Left kidney (tissue), 8 donors: ENCODE data around the gene KRT16. TPM values are rescaled to one million over a fixed set of nuclear protein-coding genes. Genes with fewer than 3 reads are reported as not detected.
A peak's percentile ranks its signal among the peaks of the same experiment; 100 is the strongest.
"Not testable (repeated sequence)": the region's sequence is repeated elsewhere in the genome, so short reads cannot be mapped to it uniquely, and the experiment has no call there.

Experiments used
- DNase-seq: peaks from one replicate; pipeline ENCODE4 v3.0.0-alpha.2; 2013
- long read RNA-seq, 8 donors: transcript quantifications; one replicate each; lab custom pipeline, GENCODE V29; 2026
- polyA plus RNA-seq: library from polyadenylated mRNA; unstranded; fragments of 120-200 nt; gene quantifications from one replicate; pipeline ENCODE4 v1.2.1, GENCODE V29; 2013; ENCODE audit not compliant: insufficient read length

KRT16 gene
- not detected for polyA plus RNA-seq
- long read RNA-seq, donor 1 = 0 reads
- long read RNA-seq, donor 2 = 0 reads
- long read RNA-seq, donor 3 = 0 reads
- long read RNA-seq, donor 4 = 0 reads
- long read RNA-seq, donor 5 = 0 reads
- long read RNA-seq, donor 6 = 0 reads
- long read RNA-seq, donor 7 = 0 reads
- long read RNA-seq, donor 8 = 0 reads

GRCh38 chr17:41612376-41613160 is at the start of gene KRT16:
Gene KRT16, minus strand, starts transcription at chr17:41612767. Its CDS starts 79 bp downstream, at chr17:41612688.
- DNase-seq = not testable (repeated sequence)

GRCh38 chr17:41660221-41660711 is 47.7 kb upstream of the KRT16 start:
- DNase-seq = no peak

GRCh38 chr17:41659427-41660212 is 47.1 kb upstream of the KRT16 start:
- no peak for DNase-seq

GRCh38 chr17:41658846-41659245 is 46.3 kb upstream of the KRT16 start:
- DNase-seq = no peak

- DNase-seq = no peak
Measured at GRCh38 chr17:41657936-41658335, 45.4 kb upstream of the KRT16 start.

GRCh38 chr17:41657176-41657754 is 44.7 kb upstream of the KRT16 start:
- DNase-seq = no peak

GRCh38 chr17:41656249-41657023 is 43.9 kb upstream of the KRT16 start:
- DNase-seq = no peak

- DNase-seq = no peak
Measured at GRCh38 chr17:41655611-41656111, 43.1 kb upstream of the KRT16 start.

GRCh38 chr17:41654678-41655607 is 42.4 kb upstream of the KRT16 start:
- no peak for DNase-seq

GRCh38 chr17:41653892-41654677 is 41.5 kb upstream of the KRT16 start:
- no peak for DNase-seq

- DNase-seq = no peak
Measured at GRCh38 chr17:41653421-41653820, 40.9 kb upstream of the KRT16 start.

GRCh38 chr17:41652461-41652970 is 39.9 kb upstream of the KRT16 start:
- no peak for DNase-seq

- no peak for DNase-seq
Measured at GRCh38 chr17:41651625-41652460, 39.3 kb upstream of the KRT16 start.

- no peak for DNase-seq
Measured at GRCh38 chr17:41650794-41651624, 38.4 kb upstream of the KRT16 start.

GRCh38 chr17:41649923-41650519 is 37.5 kb upstream of the KRT16 start:
- no peak for DNase-seq

- DNase-seq = peak; percentile 88
Measured at GRCh38 chr17:41648411-41649195, 36.0 kb upstream of the KRT16 start.
